PC-3 (cell line): Measurements from ENCODE around the gene KCNT2. TPM values are rescaled to one million over a fixed set of nuclear protein-coding genes. Genes with fewer than 3 reads are reported as not detected.

Source experiments
- ATAC-seq: fragments of 200-7000 bp; cut with Tn5 transposase; 2 replicates; pipeline ENCODE4 v1.9.1; 2020; ENCODE audit warnings: mild to moderate bottlenecking, moderate library complexity
- BruUV-seq: library from RNA; stranded (reverse); fragments of 400-500 nt; replicated peaks from 2 replicates; lab custom pipeline; 2021; lab: Mats Ljungman, UMichigan
- CTCF ChIA-PET: fragments of 300-600 bp; sonication (Branson Sonifier 250); formaldehyde crosslinking; loops from one replicate; lab custom pipeline; 2022; ENCODE audit warnings: antibody characterized with exemption; lab: Charles Lee
- POLR2A ChIA-PET: fragments of 300-600 bp; sonication (Branson Sonifier 250); formaldehyde crosslinking; loops from one replicate; lab custom pipeline; 2022; ENCODE audit warnings: antibody characterized with exemption; ENCODE audit not compliant: unreplicated experiment; lab: Charles Lee
- DNase-seq: peaks from one replicate; pipeline ENCODE4 v3.0.0-alpha.2; 2015
- H2AFZ ChIP-seq: fragments of 300-600 bp; sonication (generic); 2 replicates; pipeline ENCODE4 v1.6.0; 2016; ENCODE audit warnings: antibody characterized with exemption, low read length
- H3F3A ChIP-seq: fragments of 300-600 bp; sonication (generic); one replicate; pipeline ENCODE4 v1.6.0; 2017; ENCODE audit warnings: antibody characterized with exemption, low read length, control low read depth, mild to moderate bottlenecking; ENCODE audit not compliant: unreplicated experiment
- H3K27ac ChIP-seq: fragments of 300-600 bp; sonication (generic); 2 replicates; pipeline ENCODE4 v1.5.1; 2016; ENCODE audit warnings: mild to moderate bottlenecking, low read length
- H3K27me3 ChIP-seq: fragments of 300-600 bp; sonication (generic); 2 replicates; pipeline ENCODE4 v1.6.1; 2016; ENCODE audit warnings: low read length, mixed read lengths
- H3K36me3 ChIP-seq: fragments of 300-600 bp; sonication (generic); 2 replicates; pipeline ENCODE4 v1.6.1; 2016; ENCODE audit warnings: low read depth, mixed run types, low read length, mixed read lengths
- H3K4me1 ChIP-seq: fragments of 300-600 bp; sonication (generic); 2 replicates; pipeline ENCODE4 v1.5.1; 2016; ENCODE audit warnings: low read length; ENCODE audit not compliant: insufficient read depth
- H3K4me2 ChIP-seq: fragments of 300-600 bp; sonication (generic); 2 replicates; pipeline ENCODE4 v1.6.0; 2016; ENCODE audit warnings: low read length
- H3K4me3 ChIP-seq: fragments of 300-600 bp; sonication (generic); 2 replicates; pipeline ENCODE4 v1.5.1; 2016; ENCODE audit warnings: mild to moderate bottlenecking, low read length, mixed read lengths
- H3K79me2 ChIP-seq: fragments of 300-600 bp; sonication (generic); 2 replicates; pipeline ENCODE4 v1.6.1; 2017; ENCODE audit warnings: low read length, mixed read lengths
- H3K9ac ChIP-seq: fragments of 300-600 bp; sonication (generic); 2 replicates; pipeline ENCODE4 v1.6.0; 2016; ENCODE audit warnings: mild to moderate bottlenecking, low read length
- H3K9me2 ChIP-seq: fragments of 300-600 bp; sonication (generic); replicated peaks from 2 replicates; pipeline ENCODE4 v1.6.1; 2016; ENCODE audit warnings: mixed run types, low read length, mixed read lengths
- H3K9me3 ChIP-seq: fragments of 300-600 bp; sonication (generic); 2 replicates; pipeline ENCODE4 v1.6.1; 2016; ENCODE audit warnings: low read length, mixed read lengths
- H4K20me1 ChIP-seq: fragments of 300-600 bp; sonication (generic); 2 replicates; pipeline ENCODE4 v1.6.1; 2016; ENCODE audit warnings: low read length, mixed read lengths
- EZH2 ChIP-seq: fragments of 300-600 bp; sonication (generic); IDR thresholded peaks from one replicate; pipeline ENCODE4 v1.6.1; 2017; ENCODE audit warnings: antibody characterized with exemption, mild to moderate bottlenecking, low read length; ENCODE audit not compliant: unreplicated experiment
- EZH2phosphoT487 ChIP-seq: fragments of 300-600 bp; sonication (generic); IDR thresholded peaks from 2 replicates; pipeline ENCODE4 v1.6.1; 2018; ENCODE audit warnings: mild to moderate bottlenecking, antibody characterized with exemption, low read length, borderline replicate concordance
- intact Hi-C: fragments of 100-400 bp; cut with micrococcal nuclease; formaldehyde crosslinking; loops from 2 replicates; pipeline ENCODE4 v1.9.0; 2023
- total RNA-seq: library from RNA; depleted of rRNA; stranded (reverse); fragments of >200 nt; gene quantifications from 2 replicates; pipeline ENCODE4 v1.2.3, GENCODE V29; 2014
- TF ChIP-seq, protein P1 (sequence below): fragments of 300-600 bp; sonication (generic); conservative IDR thresholded peaks from 2 replicates; pipeline ENCODE4 v1.5.1; 2017; ENCODE audit warnings: antibody characterized with exemption, low read depth, mild to moderate bottlenecking, low read length

The KCNT2 gene
- total RNA-seq, 1 experiment from 2014 or later = 0.26 TPM

DNA sequence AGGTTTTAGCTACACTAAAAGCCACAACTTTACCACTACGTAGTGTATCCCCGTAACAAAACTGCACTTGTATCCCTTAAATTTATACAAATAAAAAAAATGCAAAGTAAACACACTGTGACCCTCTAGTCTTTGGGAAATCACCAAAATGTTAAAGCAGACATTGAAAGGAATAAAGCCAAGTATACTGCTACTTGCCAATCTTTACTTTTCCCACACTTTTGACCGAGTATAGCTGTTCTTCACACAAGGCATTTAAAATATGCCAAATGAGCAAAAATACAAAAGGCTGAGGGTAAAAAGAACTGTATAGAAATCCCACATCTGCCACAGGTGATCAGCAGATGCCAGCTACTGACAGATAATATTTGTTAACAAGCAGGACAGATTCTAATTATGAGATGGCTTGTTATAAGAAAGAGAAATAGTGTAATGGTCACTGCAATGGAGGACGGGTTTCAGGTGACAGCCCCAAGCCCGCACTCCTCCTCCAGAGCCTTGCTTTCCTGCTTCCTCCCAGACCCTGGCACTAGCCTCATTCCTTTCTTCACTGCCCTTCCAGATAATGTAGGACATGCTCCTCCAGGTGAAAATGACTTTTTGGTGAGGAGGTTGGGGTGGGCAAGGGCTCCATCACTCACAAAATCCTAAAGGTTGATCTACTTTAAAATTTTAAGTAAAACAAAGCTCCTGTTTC, 18.1 kb downstream of the KCNT2 start:
- Histone ChIP-seq H3K27ac (no peak overlapping the region), H3K9ac (no peak overlapping the region), H4K20me1 (no peaks in the 10 kb centered on the region), H3K9me2 (no peaks in the 10 kb centered on the region), H3K4me1 (no peaks in the 10 kb centered on the region), H3K9me3 (no peaks in the 10 kb centered on the region), H3F3A (no peaks in the 10 kb centered on the region), H3K4me3 (no peak overlapping the region), H3K4me2 (no peak overlapping the region), H3K36me3 (no peaks in the 10 kb centered on the region), H2AFZ (no peak overlapping the region), H3K27me3 (no peaks in the 10 kb centered on the region), H3K79me2 (no peaks in the 10 kb centered on the region)
- BruUV-seq = no TSS peak
- ATAC-seq (no peak), DNase-seq (no peak)
- POLR2A ChIA-PET = no interaction called here
- intact Hi-C loops = no loop called here
- CTCF ChIA-PET = no interaction called here
- TF ChIP-seq, protein P1, sequence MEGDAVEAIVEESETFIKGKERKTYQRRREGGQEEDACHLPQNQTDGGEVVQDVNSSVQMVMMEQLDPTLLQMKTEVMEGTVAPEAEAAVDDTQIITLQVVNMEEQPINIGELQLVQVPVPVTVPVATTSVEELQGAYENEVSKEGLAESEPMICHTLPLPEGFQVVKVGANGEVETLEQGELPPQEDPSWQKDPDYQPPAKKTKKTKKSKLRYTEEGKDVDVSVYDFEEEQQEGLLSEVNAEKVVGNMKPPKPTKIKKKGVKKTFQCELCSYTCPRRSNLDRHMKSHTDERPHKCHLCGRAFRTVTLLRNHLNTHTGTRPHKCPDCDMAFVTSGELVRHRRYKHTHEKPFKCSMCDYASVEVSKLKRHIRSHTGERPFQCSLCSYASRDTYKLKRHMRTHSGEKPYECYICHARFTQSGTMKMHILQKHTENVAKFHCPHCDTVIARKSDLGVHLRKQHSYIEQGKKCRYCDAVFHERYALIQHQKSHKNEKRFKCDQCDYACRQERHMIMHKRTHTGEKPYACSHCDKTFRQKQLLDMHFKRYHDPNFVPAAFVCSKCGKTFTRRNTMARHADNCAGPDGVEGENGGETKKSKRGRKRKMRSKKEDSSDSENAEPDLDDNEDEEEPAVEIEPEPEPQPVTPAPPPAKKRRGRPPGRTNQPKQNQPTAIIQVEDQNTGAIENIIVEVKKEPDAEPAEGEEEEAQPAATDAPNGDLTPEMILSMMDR = no peak
- TF ChIP-seq EZH2phosphoT487 (no peak), EZH2 (no peak)

DNA sequence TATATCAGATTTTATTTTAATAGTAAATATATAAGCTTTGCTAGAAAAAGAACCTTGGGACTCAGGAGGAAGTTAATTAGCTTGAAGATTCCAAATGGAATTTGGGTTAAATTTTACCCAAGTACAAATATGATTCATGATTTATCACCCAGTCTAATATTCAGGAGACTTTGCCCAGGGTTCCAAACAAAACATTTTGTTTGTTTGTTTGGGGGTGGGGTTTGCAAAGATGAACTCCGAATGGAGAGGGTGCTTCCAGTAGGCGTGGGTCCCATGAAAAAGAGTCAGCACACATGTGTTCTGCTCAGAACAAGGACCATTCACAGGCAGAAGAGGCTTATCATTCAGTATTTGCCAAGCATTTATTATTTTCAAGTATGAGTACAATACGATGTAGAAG, 23.5 kb downstream of the KCNT2 start:
- ATAC-seq (no peak), DNase-seq (no peak)
- H3K9me3 ChIP-seq = no peaks in the 10 kb centered on the region
- no peak overlapping the region for H2AFZ ChIP-seq
- no peak overlapping the region for H3K9ac ChIP-seq
- no peaks in the 10 kb centered on the region for H4K20me1 ChIP-seq
- ChIA-PET POLR2A (no interaction called here), CTCF (no interaction called here)
- no TSS peak for BruUV-seq
- TF ChIP-seq, protein P1 = no peak
- TF ChIP-seq EZH2 = no peak
- H3K4me1 ChIP-seq = no peaks in the 10 kb centered on the region
- no peak overlapping the region for H3K4me3 ChIP-seq
- H3K9me2 ChIP-seq = no peaks in the 10 kb centered on the region
- no peaks in the 10 kb centered on the region for H3K79me2 ChIP-seq
- H3K4me2 ChIP-seq = no peak overlapping the region
- H3K36me3 ChIP-seq = no peaks in the 10 kb centered on the region
- no peaks in the 10 kb centered on the region for H3F3A ChIP-seq
- no peaks in the 10 kb centered on the region for H3K27me3 ChIP-seq
- no peak overlapping the region for H3K27ac ChIP-seq
- intact Hi-C loops = no loop called here

DNA sequence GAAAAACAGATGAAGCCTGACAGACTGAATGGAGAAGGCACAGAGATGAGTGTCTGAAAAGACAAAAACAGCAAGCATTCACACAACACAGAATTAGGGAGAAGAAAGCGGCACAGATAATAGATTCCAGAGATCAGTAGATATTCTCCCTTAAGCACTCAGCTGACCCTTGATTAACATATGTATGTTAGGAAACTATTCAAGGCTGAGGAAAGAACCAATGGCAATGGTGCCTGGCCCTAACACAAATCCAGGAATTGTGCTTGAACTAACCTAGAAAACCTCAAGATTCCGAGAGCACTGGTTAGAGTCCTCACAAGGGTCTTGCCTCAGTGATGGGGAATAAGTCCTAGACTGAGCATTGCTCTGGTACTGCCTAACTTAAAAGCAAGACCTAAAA, 30.9 kb downstream of the KCNT2 start:
- ATAC-seq (no peak), DNase-seq (no peak)
- Histone ChIP-seq H3K4me3 (no peak overlapping the region), H4K20me1 (no peaks in the 10 kb centered on the region), H3K4me2 (no peak overlapping the region), H3K9me3 (no peaks in the 10 kb centered on the region), H3K9me2 (no peaks in the 10 kb centered on the region), H2AFZ (no peak overlapping the region), H3K4me1 (no peaks in the 10 kb centered on the region), H3K27ac (no peak overlapping the region), H3K9ac (no peak overlapping the region), H3K36me3 (no peaks in the 10 kb centered on the region), H3K79me2 (no peaks in the 10 kb centered on the region), H3K27me3 (no peaks in the 10 kb centered on the region), H3F3A (no peaks in the 10 kb centered on the region)
- CTCF ChIA-PET = no interaction called here
- BruUV-seq = no TSS peak
- no peak for TF ChIP-seq EZH2
- POLR2A ChIA-PET = no interaction called here
- intact Hi-C loops = no loop called here
